DOHH2 (cell line): ENCODE data around the gene WDR18.

Experiments
- H3F3A ChIP-seq: fragments of 200-600 bp; sonication (generic), shearing (Covaris generic); 2 replicates; pipeline ENCODE4 v1.6.0; 2016; ENCODE audit warnings: antibody characterized with exemption, mild to moderate bottlenecking; ENCODE audit not compliant: control insufficient read depth, insufficient read depth
- H3K27ac ChIP-seq: fragments of 200-600 bp; sonication (generic); 2 replicates; pipeline ENCODE4 v1.5.1; 2014; ENCODE audit warnings: low read depth, mild to moderate bottlenecking, low read length, moderate library complexity
- H3K27me3 ChIP-seq: fragments of 200-600 bp; sonication (generic); 2 replicates; pipeline ENCODE4 v1.6.1; 2014; ENCODE audit warnings: mild to moderate bottlenecking, low read length, mixed read lengths; ENCODE audit not compliant: control insufficient read depth
- H3K36me3 ChIP-seq: fragments of 200-600 bp; sonication (generic); 2 replicates; pipeline ENCODE4 v1.6.1; 2014; ENCODE audit warnings: mild to moderate bottlenecking, low read length, moderate library complexity, mixed read lengths; ENCODE audit not compliant: control insufficient read depth
- H3K4me1 ChIP-seq: fragments of 200-600 bp; sonication (generic); 2 replicates; pipeline ENCODE4 v1.6.1; 2014; ENCODE audit warnings: mild to moderate bottlenecking, low read length, mixed read lengths; ENCODE audit not compliant: control insufficient read depth
- H3K4me2 ChIP-seq: fragments of 200-600 bp; sonication (generic); 2 replicates; pipeline ENCODE4 v1.6.0; 2014; ENCODE audit warnings: mild to moderate bottlenecking, low read length, moderate library complexity
- H3K4me3 ChIP-seq: fragments of 200-600 bp; sonication (generic); 2 replicates; pipeline ENCODE4 v1.5.1; 2014; ENCODE audit warnings: mild to moderate bottlenecking, low read length, mixed read lengths
- H3K79me2 ChIP-seq: fragments of 200-600 bp; sonication (generic); 2 replicates; pipeline ENCODE4 v1.6.1; 2014; ENCODE audit warnings: mild to moderate bottlenecking, low read length, mixed read lengths; ENCODE audit not compliant: control insufficient read depth
- H3K9me2 ChIP-seq: fragments of 200-600 bp; sonication (generic); replicated peaks from 2 replicates; pipeline ENCODE4 v1.6.1; 2014; ENCODE audit warnings: mild to moderate bottlenecking, low read length, mixed read lengths; ENCODE audit not compliant: control insufficient read depth
- H3K9me3 ChIP-seq: fragments of 200-600 bp; sonication (generic); 2 replicates; pipeline ENCODE4 v1.6.1; 2014; ENCODE audit warnings: antibody characterized with exemption, low read length, mixed read lengths; ENCODE audit not compliant: control insufficient read depth, insufficient read depth
- H4K20me1 ChIP-seq: fragments of 200-600 bp; sonication (generic); 2 replicates; pipeline ENCODE4 v1.6.0; 2014; ENCODE audit warnings: low read depth, mild to moderate bottlenecking, antibody characterized with exemption, low read length, moderate library complexity; ENCODE audit not compliant: control insufficient read depth, insufficient read depth
- CTCF ChIP-seq: fragments of 200-600 bp; sonication (generic); IDR thresholded peaks from one replicate; pipeline ENCODE4 v1.5.1; 2014; ENCODE audit warnings: antibody characterized with exemption, mild to moderate bottlenecking, low read depth, low read length; ENCODE audit not compliant: poor library complexity, severe bottlenecking
- EZH2phosphoT487 ChIP-seq: fragments of 200-600 bp; sonication (generic); IDR thresholded peaks from 2 replicates; pipeline ENCODE4 v1.6.1; 2017; ENCODE audit warnings: borderline replicate concordance, mild to moderate bottlenecking, antibody characterized with exemption, low read length, moderate library complexity, mixed read lengths

WDR18 gene

DNA sequence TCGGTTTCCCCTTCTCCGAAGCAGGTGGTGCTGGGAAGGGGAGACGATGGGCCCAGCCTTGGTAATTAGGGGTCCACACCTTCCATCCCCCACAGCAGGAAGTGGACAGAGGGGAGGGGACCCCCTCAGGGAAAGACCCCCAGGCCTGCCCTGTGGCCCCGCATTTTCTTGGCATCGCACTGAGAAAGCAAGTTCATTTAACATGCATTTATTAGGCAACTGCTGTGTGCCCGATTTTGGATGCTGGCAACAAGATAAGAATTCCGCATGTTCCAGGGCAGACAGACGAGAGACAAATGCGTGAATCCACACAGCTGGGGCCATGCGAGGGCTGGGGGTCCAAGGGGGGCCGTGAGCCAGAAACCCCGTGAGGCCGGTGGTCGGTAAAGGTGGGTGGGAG lies 29.9 kb upstream of the WDR18 start:
- Histone ChIP-seq H3K4me1 (peaks cover 31% of the 10 kb centered on the region), H3K79me2 (no peaks in the 10 kb centered on the region)

DNA sequence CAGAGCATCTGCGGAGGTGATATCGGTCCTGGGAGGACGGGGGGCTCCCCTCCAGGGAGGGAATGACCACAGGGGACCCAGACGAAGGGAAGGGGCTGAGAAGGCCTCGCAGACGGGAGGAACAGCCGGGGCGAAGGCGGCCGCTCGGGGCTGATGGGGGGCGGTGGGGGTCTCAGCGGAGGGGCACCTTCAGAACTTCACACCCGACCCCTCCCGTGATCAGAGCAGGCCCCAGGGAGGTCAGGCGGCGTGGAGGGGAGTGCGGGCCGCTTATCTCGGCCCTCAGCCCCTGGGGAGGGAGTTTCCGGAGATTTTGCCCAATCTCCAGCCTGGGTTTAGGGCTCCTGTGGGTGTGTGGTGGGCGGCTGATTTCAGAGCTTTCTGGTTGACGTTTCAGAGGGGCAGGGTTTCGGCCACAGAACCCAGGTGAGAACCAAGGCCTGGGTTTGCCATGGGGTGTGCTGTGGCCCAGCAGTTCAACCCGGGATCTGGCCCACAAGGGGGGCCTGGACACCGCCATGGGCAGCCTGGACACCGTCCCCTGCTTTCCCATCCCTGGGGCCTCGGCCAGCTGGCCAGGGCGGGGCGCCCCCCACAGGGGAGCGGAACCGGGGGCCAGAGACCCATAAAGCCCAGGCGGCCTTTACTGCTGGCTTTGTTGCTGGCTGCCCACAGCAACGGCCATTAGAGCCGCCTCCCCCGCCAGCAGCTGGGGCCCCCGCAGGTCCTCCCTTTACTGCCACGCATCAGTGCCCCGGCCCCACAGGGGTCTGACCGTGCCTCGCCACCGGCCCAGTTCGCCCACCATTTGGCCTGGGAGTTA lies 29.3 kb upstream of the WDR18 start:
- no peaks in the 10 kb centered on the region for H3F3A ChIP-seq
- no peaks in the 10 kb centered on the region for H3K9me2 ChIP-seq
- TF ChIP-seq EZH2phosphoT487 (no peak), CTCF (no peak)
- no peak overlapping the region for H3K4me2 ChIP-seq
- no peaks in the 10 kb centered on the region for H3K9me3 ChIP-seq
- no peak overlapping the region for H3K4me3 ChIP-seq
- H3K79me2 ChIP-seq: no peaks in the 10 kb centered on the region
- peaks cover 25% of the 10 kb centered on the region for H3K4me1 ChIP-seq
- H4K20me1 ChIP-seq: no peaks in the 10 kb centered on the region; the same call in 1 of the 2 replicates
- no peak overlapping the region for H3K27ac ChIP-seq
- H3K27me3 ChIP-seq: peaks cover 47% of the 10 kb centered on the region
- H3K36me3 ChIP-seq: no peaks in the 10 kb centered on the region

More for the DNA sequence above, 29.9 kb upstream of the WDR18 start:
- H3K9me3 ChIP-seq: no peaks in the 10 kb centered on the region
- H3K4me3 ChIP-seq: no peak overlapping the region
- no peaks in the 10 kb centered on the region for H3K9me2 ChIP-seq
- no peak overlapping the region for H3K4me2 ChIP-seq
- no peaks in the 10 kb centered on the region for H3F3A ChIP-seq
- no peaks in the 10 kb centered on the region for H3K36me3 ChIP-seq
- no peaks in the 10 kb centered on the region; the same call in 1 of the 2 replicates for H4K20me1 ChIP-seq
- TF ChIP-seq CTCF: no peak
- no peak for TF ChIP-seq EZH2phosphoT487
- peaks cover 53% of the 10 kb centered on the region for H3K27me3 ChIP-seq
- H3K27ac ChIP-seq: no peak overlapping the region

DNA sequence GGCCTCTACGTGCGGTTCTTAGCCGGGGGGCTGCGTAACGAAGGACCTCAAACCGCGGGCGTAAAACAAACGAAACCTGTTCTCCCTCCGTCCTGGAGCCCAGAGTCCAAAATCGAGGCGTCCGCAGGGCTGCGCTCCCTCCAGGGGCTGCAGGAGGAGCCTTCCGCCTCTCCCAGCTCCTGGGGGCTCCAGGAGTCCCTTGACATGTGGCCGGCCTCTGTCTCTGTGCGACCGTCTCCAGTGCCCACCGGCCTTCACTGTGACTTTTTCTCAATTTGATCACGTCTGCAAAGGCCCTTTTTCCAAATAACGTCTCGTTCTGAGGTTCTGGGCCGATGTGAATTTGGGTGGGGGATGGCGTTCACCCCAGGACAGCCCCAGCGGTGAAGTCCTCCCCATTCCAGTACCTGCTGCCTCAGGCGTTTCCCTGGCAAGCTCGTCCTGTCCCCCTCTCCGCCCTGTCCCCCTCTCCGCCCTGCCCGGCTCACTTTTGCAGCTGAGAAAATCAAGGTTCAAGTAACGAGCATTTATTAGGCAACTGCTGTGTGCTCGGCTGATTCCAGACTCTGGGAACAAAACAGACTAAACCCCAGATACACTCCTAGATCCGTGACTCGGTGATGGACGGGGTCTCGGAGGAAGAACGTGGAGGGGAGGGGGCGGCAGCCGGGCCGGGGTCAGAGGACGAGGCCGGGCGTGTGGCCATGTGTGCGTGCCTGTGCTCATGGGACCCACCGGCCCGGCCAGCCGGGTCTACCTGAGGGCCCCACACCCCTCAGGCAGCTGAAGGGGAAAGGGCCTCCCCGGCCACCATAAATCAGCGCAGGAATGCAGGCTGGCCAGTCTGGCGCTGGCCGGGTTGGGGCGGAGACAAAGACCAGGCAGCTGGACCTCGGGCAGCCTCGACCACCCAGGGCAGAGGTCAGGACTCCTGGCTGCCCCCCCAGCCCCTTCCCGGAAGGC lies 28.1 kb upstream of the WDR18 start:
- Histone ChIP-seq H3K27ac (no peak overlapping the region), H3K27me3 (peaks cover 38% of the 10 kb centered on the region), H4K20me1 (no peaks in the 10 kb centered on the region; the same call in 1 of the 2 replicates), H3K4me1 (peaks cover 25% of the 10 kb centered on the region), H3K36me3 (no peaks in the 10 kb centered on the region), H3K4me2 (no peak overlapping the region), H3K9me3 (no peaks in the 10 kb centered on the region), H3K9me2 (no peaks in the 10 kb centered on the region), H3K4me3 (no peak overlapping the region), H3F3A (no peaks in the 10 kb centered on the region), H3K79me2 (no peaks in the 10 kb centered on the region)
- no peak for TF ChIP-seq EZH2phosphoT487
- no peak for TF ChIP-seq CTCF
